Neural cell (in vitro differentiated cells): Measurements from ENCODE around the gene ABI3BP.

ENCODE experiments used
- EZH2 ChIP-seq: fragments of 200-600, 300-800 bp; shearing (Covaris generic), sonication (generic); IDR thresholded peaks from 2 replicates; pipeline ENCODE4 v1.6.1; 2014; ENCODE audit warnings: antibody characterized with exemption, low read length, borderline replicate concordance, mild to moderate bottlenecking; ENCODE audit not compliant: insufficient read depth, poor library complexity, severe bottlenecking
- MXI1 ChIP-seq: fragments of 450-650 bp; conservative IDR thresholded peaks from 2 replicates; pipeline ENCODE4 v1.6.1; 2014; ENCODE audit warnings: antibody characterized with exemption, mild to moderate bottlenecking; ENCODE audit not compliant: poor library complexity, severe bottlenecking
- TF ChIP-seq, protein P1 (sequence below): fragments of 450-650 bp; IDR thresholded peaks from 2 replicates; pipeline ENCODE4 v1.5.1; 2014; ENCODE audit warnings: antibody characterized with exemption, mild to moderate bottlenecking, moderate library complexity; ENCODE audit not compliant: poor library complexity, severe bottlenecking
- TF ChIP-seq, protein P2 (sequence below): IDR thresholded peaks from 2 replicates; pipeline ENCODE4 v1.6.1; 2012; ENCODE audit warnings: borderline replicate concordance

DNA sequence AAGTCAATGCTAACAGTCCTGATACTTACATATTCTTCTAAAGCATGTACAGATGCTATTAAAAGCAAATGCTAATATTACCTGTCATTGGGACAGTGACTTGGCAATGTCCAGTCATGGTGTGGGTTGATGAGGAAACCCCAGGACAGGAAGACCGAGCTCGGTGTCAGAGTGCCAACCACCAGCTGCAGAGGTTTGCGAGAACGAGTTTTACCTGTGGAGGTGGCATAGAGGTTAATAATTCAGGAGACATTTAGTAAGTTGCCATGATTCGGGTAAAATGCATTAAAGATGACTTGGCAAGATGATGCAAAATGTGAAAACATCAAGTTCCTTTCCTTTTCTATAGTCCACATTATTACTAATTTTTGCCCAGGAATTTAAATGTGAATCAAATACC, 94.5 kb downstream of the ABI3BP start:
- TF ChIP-seq, protein P1, sequence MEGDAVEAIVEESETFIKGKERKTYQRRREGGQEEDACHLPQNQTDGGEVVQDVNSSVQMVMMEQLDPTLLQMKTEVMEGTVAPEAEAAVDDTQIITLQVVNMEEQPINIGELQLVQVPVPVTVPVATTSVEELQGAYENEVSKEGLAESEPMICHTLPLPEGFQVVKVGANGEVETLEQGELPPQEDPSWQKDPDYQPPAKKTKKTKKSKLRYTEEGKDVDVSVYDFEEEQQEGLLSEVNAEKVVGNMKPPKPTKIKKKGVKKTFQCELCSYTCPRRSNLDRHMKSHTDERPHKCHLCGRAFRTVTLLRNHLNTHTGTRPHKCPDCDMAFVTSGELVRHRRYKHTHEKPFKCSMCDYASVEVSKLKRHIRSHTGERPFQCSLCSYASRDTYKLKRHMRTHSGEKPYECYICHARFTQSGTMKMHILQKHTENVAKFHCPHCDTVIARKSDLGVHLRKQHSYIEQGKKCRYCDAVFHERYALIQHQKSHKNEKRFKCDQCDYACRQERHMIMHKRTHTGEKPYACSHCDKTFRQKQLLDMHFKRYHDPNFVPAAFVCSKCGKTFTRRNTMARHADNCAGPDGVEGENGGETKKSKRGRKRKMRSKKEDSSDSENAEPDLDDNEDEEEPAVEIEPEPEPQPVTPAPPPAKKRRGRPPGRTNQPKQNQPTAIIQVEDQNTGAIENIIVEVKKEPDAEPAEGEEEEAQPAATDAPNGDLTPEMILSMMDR, result no peak
- TF ChIP-seq, protein P2, sequence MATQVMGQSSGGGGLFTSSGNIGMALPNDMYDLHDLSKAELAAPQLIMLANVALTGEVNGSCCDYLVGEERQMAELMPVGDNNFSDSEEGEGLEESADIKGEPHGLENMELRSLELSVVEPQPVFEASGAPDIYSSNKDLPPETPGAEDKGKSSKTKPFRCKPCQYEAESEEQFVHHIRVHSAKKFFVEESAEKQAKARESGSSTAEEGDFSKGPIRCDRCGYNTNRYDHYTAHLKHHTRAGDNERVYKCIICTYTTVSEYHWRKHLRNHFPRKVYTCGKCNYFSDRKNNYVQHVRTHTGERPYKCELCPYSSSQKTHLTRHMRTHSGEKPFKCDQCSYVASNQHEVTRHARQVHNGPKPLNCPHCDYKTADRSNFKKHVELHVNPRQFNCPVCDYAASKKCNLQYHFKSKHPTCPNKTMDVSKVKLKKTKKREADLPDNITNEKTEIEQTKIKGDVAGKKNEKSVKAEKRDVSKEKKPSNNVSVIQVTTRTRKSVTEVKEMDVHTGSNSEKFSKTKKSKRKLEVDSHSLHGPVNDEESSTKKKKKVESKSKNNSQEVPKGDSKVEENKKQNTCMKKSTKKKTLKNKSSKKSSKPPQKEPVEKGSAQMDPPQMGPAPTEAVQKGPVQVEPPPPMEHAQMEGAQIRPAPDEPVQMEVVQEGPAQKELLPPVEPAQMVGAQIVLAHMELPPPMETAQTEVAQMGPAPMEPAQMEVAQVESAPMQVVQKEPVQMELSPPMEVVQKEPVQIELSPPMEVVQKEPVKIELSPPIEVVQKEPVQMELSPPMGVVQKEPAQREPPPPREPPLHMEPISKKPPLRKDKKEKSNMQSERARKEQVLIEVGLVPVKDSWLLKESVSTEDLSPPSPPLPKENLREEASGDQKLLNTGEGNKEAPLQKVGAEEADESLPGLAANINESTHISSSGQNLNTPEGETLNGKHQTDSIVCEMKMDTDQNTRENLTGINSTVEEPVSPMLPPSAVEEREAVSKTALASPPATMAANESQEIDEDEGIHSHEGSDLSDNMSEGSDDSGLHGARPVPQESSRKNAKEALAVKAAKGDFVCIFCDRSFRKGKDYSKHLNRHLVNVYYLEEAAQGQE, result no peak
- TF ChIP-seq EZH2 (no peak), MXI1 (no peak)
